Lower leg skin (tissue), 4 donors: ENCODE data around the gene NFASC. TPM values are rescaled to one million over a fixed set of nuclear protein-coding genes. Genes with fewer than 3 reads are reported as not detected.

Experiments used
- DNase-seq, 2 donors: peaks; one replicate each; pipeline ENCODE4 v3.0.0-alpha.2; 2019; ENCODE audit warnings: low spot score in 2 of 2
- H3K4me3 ChIP-seq: fragments of 200-600 bp; sonication (generic); 2 replicates; pipeline ENCODE4 v1.5.1; 2017; ENCODE audit warnings: mild to moderate bottlenecking, low read depth; ENCODE audit not compliant: poor library complexity, severe bottlenecking
- CTCF ChIP-seq, 3 donors: fragments of 450-650 bp; IDR thresholded peaks; one replicate each; pipeline ENCODE4 v1.5.1; 2016; ENCODE audit warnings: antibody characterized with exemption in 3 of 3, mild to moderate bottlenecking in 3 of 3, moderate library complexity in 2 of 3
- POLR2A ChIP-seq, 2 donors: fragments of 450-650 bp; IDR thresholded peaks; one replicate each; pipeline ENCODE4 v1.6.1; 2016 to 2017; ENCODE audit warnings: antibody characterized with exemption in 2 of 2, mild to moderate bottlenecking in 1 of 2, moderate library complexity in 1 of 2
- WGBS, 2 donors: methylation state at CpG; one replicate each; pipeline ENCODE4 v1.1.5; 2018; 5-methylcytosine and 5-hydroxymethylcytosine counted together
- intact Hi-C: fragments of 100-400 bp; cut with DNase I; formaldehyde crosslinking; loops from one replicate; pipeline ENCODE4 v1.15.0; 2023; ENCODE audit warnings: low total_unique reads
- total RNA-seq, 4 donors: library from RNA; depleted of rRNA; stranded (reverse); fragments of >200 nt; gene quantifications; one replicate each; pipeline ENCODE4 v1.1.0, GENCODE V29; 2016

The NFASC gene
- total RNA-seq, 4 donors from 2014 or later: 10.2 to 17.2 (median 14.2) TPM

GRCh38 chr1:205067031-205067430 is 196.4 kb downstream of the NFASC start:
- peak in 1 of 2 donors; percentile 31 for DNase-seq
- TF ChIP-seq CTCF (IDR thresholded peaks at IDR 0.05): no peak
- TF ChIP-seq POLR2A (IDR thresholded peaks at IDR 0.05): no peak
- WGBS, 2 donors: 93 to 96% methylated on average over 6 of the region's 6 CpGs
- intact Hi-C loops: no loop called here
- H3K4me3 ChIP-seq: no peak overlapping the region

GRCh38 chr1:205068001-205068400 is 197.3 kb downstream of the NFASC start:
- H3K4me3 ChIP-seq: no peak overlapping the region
- WGBS, 2 donors: 81 to 87% methylated on average over 4 of the region's 4 CpGs
- DNase-seq: peak in 1 of 2 donors; percentile 72
- intact Hi-C loops: no loop called here
- TF ChIP-seq POLR2A (IDR thresholded peaks at IDR 0.05): no peak
- TF ChIP-seq CTCF (IDR thresholded peaks at IDR 0.05): no peak

GRCh38 chr1:205068457-205069040 is 197.9 kb downstream of the NFASC start:
- DNase-seq: peak in 1 of 2 donors; percentile 20
- TF ChIP-seq CTCF (IDR thresholded peaks at IDR 0.05) (no peak), POLR2A (IDR thresholded peaks at IDR 0.05) (no peak)
- intact Hi-C loops: no loop called here
- 6 to 22% methylated on average over 2 of the region's 2 CpGs for WGBS, 2 donors
- H3K4me3 ChIP-seq: no peak overlapping the region

GRCh38 chr1:205069371-205070125 is 198.9 kb downstream of the NFASC start:
- intact Hi-C loops: no loop called here
- H3K4me3 ChIP-seq: no peak overlapping the region
- WGBS, 2 donors: 87 to 89% methylated on average over 34 to 41 of the region's 42 CpGs
- TF ChIP-seq POLR2A (IDR thresholded peaks at IDR 0.05) (no peak), CTCF (IDR thresholded peaks at IDR 0.05) (no peak)
- peak in 1 of 2 donors; percentile 83 for DNase-seq

- TF ChIP-seq POLR2A (IDR thresholded peaks at IDR 0.05) (no peak), CTCF (IDR thresholded peaks at IDR 0.05) (no peak)
- intact Hi-C loops: no loop called here
- DNase-seq: peak in 1 of 2 donors; percentile 21
- H3K4me3 ChIP-seq: no peak overlapping the region
- WGBS, 2 donors: 87 to 94% methylated on average over 2 of the region's 2 CpGs
These were observed 200.4 kb downstream of the NFASC start for GRCh38 chr1:205071028-205071409.
